Esophagus squamous epithelium (tissue), 5 donors: ENCODE measurements around the gene ELMO1. TPM values are rescaled to one million over a fixed set of nuclear protein-coding genes. Genes with fewer than 3 reads are reported as not detected.

Source experiments
- DNase-seq: peaks from one replicate; lab custom pipeline; 2025; lab: John Stamatoyannopoulos, UW
- H3K27ac ChIP-seq, 4 donors: fragments of 200-600 bp; sonication (generic); one replicate each; pipeline ENCODE4 v1.5.1; 2016 to 2019; ENCODE audit warnings: mild to moderate bottlenecking in 1 of 4
- H3K27me3 ChIP-seq, 4 donors: fragments of 200-600 bp; sonication (generic); 1 replicate in 3 of 4; 2 replicates in 1 of 4; pipeline versions ENCODE4 v1.5.1 to v1.6.0; 2017 to 2021; ENCODE audit warnings: antibody characterized with exemption in 1 of 4
- H3K36me3 ChIP-seq, 3 donors: fragments of 200-600 bp; sonication (generic); one replicate each; pipeline ENCODE4 v1.5.1; 2016 to 2019
- H3K4me1 ChIP-seq, 3 donors: fragments of 200-600 bp; sonication (generic); one replicate each; pipeline ENCODE4 v1.5.1; 2017 to 2019
- H3K4me3 ChIP-seq, 4 donors: fragments of 200-600 bp; sonication (generic); 1 replicate in 3 of 4; 2 replicates in 1 of 4; pipeline ENCODE4 v1.5.1; 2016 to 2019; ENCODE audit warnings: mild to moderate bottlenecking in 2 of 4, moderate library complexity in 1 of 4
- H3K9me3 ChIP-seq, 3 donors: fragments of 200-600 bp; sonication (generic); one replicate each; pipeline ENCODE4 v1.5.1; 2016 to 2019
- CTCF ChIP-seq, 6 experiments: fragments of 450-650 bp in 4 of 6; fragments of 200-600 bp in 2 of 6; sonication (generic) in 2 of 6; IDR thresholded peaks; one replicate each; pipeline ENCODE4 v1.5.1; 2016 to 2019; ENCODE audit warnings: antibody characterized with exemption in 6 of 6, mild to moderate bottlenecking in 4 of 6, moderate library complexity in 4 of 6
- POLR2A ChIP-seq, 4 donors: fragments of 450-650 bp; IDR thresholded peaks; one replicate each; pipeline ENCODE4 v1.6.1; 2017; ENCODE audit warnings: antibody characterized with exemption in 4 of 4, mild to moderate bottlenecking in 4 of 4, moderate library complexity in 3 of 4
- WGBS, 2 donors: methylation state at CpG; one replicate each; pipeline ENCODE4 v1.1.5; 2018; 5-methylcytosine and 5-hydroxymethylcytosine counted together
- intact Hi-C: fragments of 100-400 bp; cut with DNase I; formaldehyde crosslinking; loops from one replicate; pipeline ENCODE4 v1.15.0; 2022
- total RNA-seq, 4 donors: library from RNA; depleted of rRNA; stranded (reverse); fragments of >200 nt; gene quantifications; one replicate each; pipeline ENCODE4 v1.1.0, GENCODE V29; 2016
- donor health status: DM: yes; HTN: yes; CAD: no.

Gene ELMO1
- total RNA-seq, 4 donors from 2014 or later = 0.68 to 36.6 (median 11.8) TPM

GRCh38 chr7:36831049-36831448 is 617.6 kb downstream of the ELMO1 start:
- 96 to 100% methylated on average over 2 of the region's 2 CpGs for WGBS, 2 donors
- no peak for TF ChIP-seq POLR2A (IDR thresholded peaks at IDR 0.05)
- no peak for TF ChIP-seq CTCF (IDR thresholded peaks at IDR 0.05)
- H3K36me3 ChIP-seq = no peaks in the 10 kb centered on the region
- intact Hi-C loops = no loop called here
- no peaks in the 10 kb centered on the region for H3K4me1 ChIP-seq
- DNase-seq = no peak
- H3K27me3 ChIP-seq = no peaks in the 10 kb centered on the region
- no peaks in the 10 kb centered on the region for H3K9me3 ChIP-seq
- H3K4me3 ChIP-seq = no peak overlapping the region
- H3K27ac ChIP-seq = no peak overlapping the region

- TF ChIP-seq CTCF (IDR thresholded peaks at IDR 0.05) (no peak), POLR2A (IDR thresholded peaks at IDR 0.05) (no peak)
- no peak for DNase-seq
- Histone ChIP-seq H3K9me3 (no peaks in the 10 kb centered on the region), H3K4me3 (no peak overlapping the region), H3K4me1 (no peaks in the 10 kb centered on the region), H3K36me3 (no peaks in the 10 kb centered on the region), H3K27ac (no peak overlapping the region), H3K27me3 (no peaks in the 10 kb centered on the region)
- 70 to 76% methylated on average over 8 of the region's 8 CpGs for WGBS, 2 donors
- intact Hi-C loops = no loop called here
Measured at GRCh38 chr7:36827726-36828703, 620.6 kb downstream of the ELMO1 start.

DNA sequence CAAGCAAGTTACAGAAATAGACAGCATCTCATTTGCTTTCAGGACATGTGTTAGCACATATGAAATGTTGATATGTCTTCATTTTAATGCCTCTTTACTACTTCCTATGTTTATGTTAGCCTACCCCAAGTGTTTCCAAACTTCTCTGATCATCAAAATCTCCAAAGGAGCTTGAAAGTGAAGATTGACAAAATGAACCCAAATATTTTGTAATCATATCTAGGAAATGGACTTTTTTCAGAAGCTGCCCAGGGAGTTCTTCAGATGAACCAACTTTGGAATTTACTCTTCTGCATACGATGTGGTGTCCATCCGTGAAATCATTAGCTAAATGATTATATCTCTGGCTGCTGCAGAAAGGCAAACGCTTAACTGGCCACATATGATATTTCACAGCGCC is 623.2 kb downstream of the ELMO1 start:
- no peak overlapping the region for H3K4me3 ChIP-seq
- H3K4me1 ChIP-seq = no peaks in the 10 kb centered on the region
- no peak for TF ChIP-seq CTCF (IDR thresholded peaks at IDR 0.05)
- TF ChIP-seq POLR2A (IDR thresholded peaks at IDR 0.05) = no peak
- no peak overlapping the region for H3K27ac ChIP-seq
- 75 to 89% methylated on average over 4 of the region's 4 CpGs for WGBS, 2 donors
- intact Hi-C loops = no loop called here
- no peak for DNase-seq
- H3K36me3 ChIP-seq = no peaks in the 10 kb centered on the region
- H3K9me3 ChIP-seq = no peaks in the 10 kb centered on the region
- H3K27me3 ChIP-seq = no peaks in the 10 kb centered on the region

DNA sequence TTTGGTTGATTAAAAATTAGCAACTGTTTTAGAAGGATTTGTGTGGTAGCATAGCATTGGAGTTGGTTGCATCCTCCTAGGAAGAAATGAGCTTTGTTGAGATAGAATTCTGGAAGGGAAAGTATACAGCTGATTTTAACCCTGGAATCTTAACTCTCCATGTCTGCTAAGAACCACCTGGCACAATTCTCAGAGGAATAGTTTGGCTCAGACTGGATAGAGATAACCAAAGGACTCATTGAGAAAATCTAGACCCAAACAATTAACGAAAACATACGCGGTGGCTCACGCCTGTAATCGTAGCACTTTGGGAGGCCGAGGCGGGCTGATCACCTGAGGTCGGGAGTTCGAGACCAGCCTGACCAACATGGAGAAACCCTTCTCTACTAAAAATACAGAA is 625.3 kb downstream of the ELMO1 start:
- no peak for DNase-seq
- WGBS, 2 donors = 92 to 93% methylated on average over 8 to 9 of the region's 9 CpGs
- Histone ChIP-seq H3K27me3 (no peaks in the 10 kb centered on the region), H3K9me3 (no peaks in the 10 kb centered on the region), H3K4me3 (no peak overlapping the region), H3K27ac (no peak overlapping the region), H3K36me3 (no peaks in the 10 kb centered on the region), H3K4me1 (no peaks in the 10 kb centered on the region)
- no peak for TF ChIP-seq POLR2A (IDR thresholded peaks at IDR 0.05)
- TF ChIP-seq CTCF (IDR thresholded peaks at IDR 0.05) = no peak
- intact Hi-C loops = no loop called here

DNA sequence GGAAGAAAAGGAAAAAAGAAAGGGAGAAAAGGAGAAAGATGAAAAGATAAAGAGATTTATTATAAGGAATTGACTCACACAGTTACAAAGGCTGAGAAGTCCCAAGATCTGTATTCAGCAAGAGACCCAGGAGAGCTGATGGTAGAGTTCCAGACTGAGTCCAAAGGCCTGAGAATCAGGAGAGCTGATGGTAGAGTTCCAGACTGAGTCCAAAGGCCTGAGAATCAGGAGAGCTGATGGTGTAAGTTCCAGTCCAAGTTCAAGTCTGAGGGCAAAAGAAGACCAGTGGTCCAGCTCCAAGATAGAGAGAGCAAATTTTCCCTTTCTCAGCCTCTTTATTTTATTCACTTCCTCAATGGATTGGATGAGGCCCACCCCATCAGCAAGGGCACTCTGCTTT is 627.0 kb downstream of the ELMO1 start:
- Histone ChIP-seq H3K27me3 (no peaks in the 10 kb centered on the region), H3K36me3 (no peaks in the 10 kb centered on the region), H3K4me1 (no peaks in the 10 kb centered on the region), H3K27ac (no peak overlapping the region), H3K9me3 (no peaks in the 10 kb centered on the region), H3K4me3 (no peak overlapping the region)
- TF ChIP-seq CTCF (IDR thresholded peaks at IDR 0.05) = no peak
- no peak for TF ChIP-seq POLR2A (IDR thresholded peaks at IDR 0.05)
- no peak for DNase-seq
- intact Hi-C loops = no loop called here
